ENCODE results near the gene ZMYM1.
"Not testable (repeated sequence)": the region's sequence is repeated elsewhere in the genome, so short reads cannot be mapped to it uniquely, and the experiment has no call there.

Gene ZMYM1

GRCh38 chr1:35115459-35116383 lies 36.5 kb downstream of the ZMYM1 start:
- no peak overlapping the region for H3K4me3 ChIP-seq (replicated peaks in 1 of 2; ENCODE audit: low read depth in 2 of 2, low read length in 2 of 2)
- TF ChIP-seq CTCF (IDR thresholded peaks at IDR 0.05; ENCODE audit: low read depth, low read length): no peak
- peak; percentile 6 to 57 for DNase-seq (ENCODE audit: low read depth in 2 of 2)

GRCh38 chr1:35120458-35121133 lies 41.4 kb downstream of the ZMYM1 start:
- DNase-seq (ENCODE audit: low read depth in 2 of 2): peak; percentile 17 to 23

DNA sequence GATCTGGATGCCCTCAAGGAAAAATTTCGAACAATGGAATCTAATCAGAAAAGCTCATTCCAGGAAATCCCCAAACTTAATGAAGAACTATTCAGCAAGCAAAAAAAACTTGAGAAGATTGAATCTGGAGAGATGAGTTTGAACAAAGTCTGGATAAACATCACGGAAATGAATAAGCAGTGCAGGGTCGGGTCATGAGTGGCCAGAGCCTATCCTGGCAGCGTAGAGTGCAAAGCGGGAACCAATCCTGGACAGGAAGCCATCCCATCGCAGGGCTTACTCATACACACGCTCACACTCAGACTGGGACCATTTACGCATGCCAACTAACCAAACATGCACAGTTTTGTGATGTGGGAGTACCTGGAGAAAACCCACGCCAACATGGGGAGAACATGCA lies 43.1 kb downstream of the ZMYM1 start:
- peak in 1 of 2 donors; percentile 30 for DNase-seq (ENCODE audit: low read depth in 2 of 2)
- H3K4me3 ChIP-seq (replicated peaks in 1 of 2; ENCODE audit: low read depth in 2 of 2, low read length in 2 of 2): no peak overlapping the region
- no peak for TF ChIP-seq CTCF (IDR thresholded peaks at IDR 0.05; ENCODE audit: low read depth, low read length)

More at GRCh38 chr1:35120458-35121133, 41.4 kb downstream of the ZMYM1 start:
- no peak for TF ChIP-seq CTCF (IDR thresholded peaks at IDR 0.05; ENCODE audit: low read depth, low read length)
- H3K4me3 ChIP-seq (replicated peaks in 1 of 2; ENCODE audit: low read depth in 2 of 2, low read length in 2 of 2): peak overlapping the region; percentile 38 to 42

DNA sequence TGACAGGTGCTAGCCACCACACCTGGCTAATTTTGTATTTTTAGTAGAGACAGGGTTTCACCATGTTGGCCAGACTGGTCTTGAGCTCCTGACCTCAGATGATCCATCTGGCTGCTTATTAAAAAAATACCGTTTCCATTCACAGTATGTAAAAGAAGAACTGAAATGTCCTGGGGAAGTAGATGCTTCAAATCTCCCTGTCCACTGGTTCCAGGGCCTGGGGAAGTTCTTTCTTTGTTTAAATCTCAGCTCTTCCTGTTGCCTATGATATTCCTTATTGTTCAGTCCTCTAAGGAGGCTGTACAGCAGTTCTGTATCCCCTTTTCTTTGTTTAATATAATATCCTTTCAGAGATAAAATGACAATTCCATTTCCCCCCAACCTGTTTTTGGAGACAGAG lies 47.4 kb downstream of the ZMYM1 start:
- H3K4me3 ChIP-seq (replicated peaks in 1 of 2; ENCODE audit: low read depth in 2 of 2, low read length in 2 of 2): no peak overlapping the region
- no peak for DNase-seq (ENCODE audit: low read depth in 2 of 2)
- no peak for TF ChIP-seq CTCF (IDR thresholded peaks at IDR 0.05; ENCODE audit: low read depth, low read length)

GRCh38 chr1:35129080-35129479 lies 49.9 kb downstream of the ZMYM1 start:
- no peak for DNase-seq (ENCODE audit: low read depth in 2 of 2)
- TF ChIP-seq CTCF (IDR thresholded peaks at IDR 0.05; ENCODE audit: low read depth, low read length): no peak
- H3K4me3 ChIP-seq (replicated peaks in 1 of 2; ENCODE audit: low read depth in 2 of 2, low read length in 2 of 2): no peak overlapping the region

DNA sequence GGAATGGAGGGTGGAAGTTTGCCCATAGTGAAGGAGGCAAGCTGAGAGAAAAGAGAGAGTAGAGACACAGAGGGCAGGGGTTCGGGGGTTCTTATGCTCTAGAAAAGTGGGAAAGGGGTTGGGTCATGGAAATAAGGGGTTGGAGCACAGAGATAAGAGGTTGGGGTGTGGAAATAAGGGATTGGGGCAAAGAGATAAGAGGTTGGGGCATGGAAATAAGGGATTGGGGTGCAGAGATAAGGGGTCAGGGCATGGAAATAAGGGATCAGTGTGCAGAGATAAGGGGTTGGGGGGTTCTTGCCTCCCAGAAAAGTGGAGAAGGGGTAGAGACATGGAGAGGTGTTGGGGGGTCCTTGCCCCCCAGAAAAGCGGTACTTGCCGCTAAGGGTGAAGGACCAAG lies 57.6 kb downstream of the ZMYM1 start:
- no peak for TF ChIP-seq CTCF (IDR thresholded peaks at IDR 0.05; ENCODE audit: low read depth, low read length)
- no peak for DNase-seq (ENCODE audit: low read depth in 2 of 2)
- H3K4me3 ChIP-seq (replicated peaks in 1 of 2; ENCODE audit: low read depth in 2 of 2, low read length in 2 of 2): no peak overlapping the region

DNA sequence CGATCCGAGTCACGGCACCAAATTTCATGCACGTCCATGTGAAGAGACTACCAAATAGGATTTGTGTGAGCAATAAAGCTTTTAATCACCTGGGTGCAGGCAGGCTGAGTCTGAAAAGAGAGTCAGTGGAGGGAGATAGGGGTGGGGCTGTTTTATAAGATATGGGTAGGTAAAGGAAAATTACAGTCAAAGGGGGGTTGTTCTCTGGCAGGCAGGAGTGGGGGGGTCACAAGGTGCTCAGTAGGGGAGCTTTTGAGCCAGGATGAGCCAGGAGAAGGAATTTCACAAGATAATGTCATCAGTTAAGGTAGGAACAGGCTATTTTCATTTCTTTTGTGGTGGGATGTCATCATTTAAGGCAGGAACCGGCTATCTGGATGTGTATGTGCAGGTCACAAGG lies 58.4 kb downstream of the ZMYM1 start:
- H3K4me3 ChIP-seq (replicated peaks in 1 of 2; ENCODE audit: low read depth in 2 of 2, low read length in 2 of 2); DNase-seq (ENCODE audit: low read depth in 2 of 2): not testable (repeated sequence)

GRCh38 chr1:35142294-35142693 lies 63.1 kb downstream of the ZMYM1 start:
- H3K4me3 ChIP-seq (replicated peaks in 1 of 2; ENCODE audit: low read depth in 2 of 2, low read length in 2 of 2); DNase-seq (ENCODE audit: low read depth in 2 of 2): not testable (repeated sequence)

GRCh38 chr1:35142728-35143127 lies 63.5 kb downstream of the ZMYM1 start:
- not testable (repeated sequence) for H3K4me3 ChIP-seq (replicated peaks in 1 of 2; ENCODE audit: low read depth in 2 of 2, low read length in 2 of 2); DNase-seq (ENCODE audit: low read depth in 2 of 2)

Measured in cardiac fibroblast (primary cell).